Measurements from ENCODE around the gene CCDC102A.
A peak's percentile ranks its signal among the peaks of the same experiment; 100 is the strongest.

Gene CCDC102A

GRCh38 chr16:57514371-57514770 is 22.0 kb downstream of the CCDC102A start:
- Histone ChIP-seq H3K27me3 (ENCODE audit: low read depth) (no peaks in the 10 kb centered on the region), H3K9me3 (no peaks in the 10 kb centered on the region), H3K36me3 (replicated peaks) (no peaks in the 10 kb centered on the region), H3K4me3 (no peak overlapping the region), H3K4me1 (peaks cover 7% of the 10 kb centered on the region)
- in situ Hi-C loops (cut with MboI; ENCODE audit: low sequenced_read_pairs) = no loop called here
- no peak for DNase-seq (ENCODE audit: low spot score in 2 of 2)

- no peaks in the 10 kb centered on the region for H3K9me3 ChIP-seq
- H3K4me1 ChIP-seq = peaks cover 7% of the 10 kb centered on the region
- no peak overlapping the region for H3K4me3 ChIP-seq
- no peaks in the 10 kb centered on the region for H3K36me3 ChIP-seq (replicated peaks)
- no peaks in the 10 kb centered on the region for H3K27me3 ChIP-seq (ENCODE audit: low read depth)
- peak; percentile 23 to 66 for DNase-seq (ENCODE audit: low spot score in 2 of 2)
- in situ Hi-C loops (cut with MboI; ENCODE audit: low sequenced_read_pairs) = no loop called here
Measured at GRCh38 chr16:57513371-57514102, 22.8 kb downstream of the CCDC102A start.

- Histone ChIP-seq H3K36me3 (replicated peaks) (no peaks in the 10 kb centered on the region), H3K4me3 (no peak overlapping the region), H3K9me3 (no peaks in the 10 kb centered on the region), H3K27me3 (ENCODE audit: low read depth) (no peaks in the 10 kb centered on the region), H3K4me1 (peaks cover 7% of the 10 kb centered on the region)
- in situ Hi-C loops (cut with MboI; ENCODE audit: low sequenced_read_pairs) = no loop called here
- no peak for DNase-seq (ENCODE audit: low spot score in 2 of 2)
Measured at GRCh38 chr16:57512296-57513001, 23.9 kb downstream of the CCDC102A start.

GRCh38 chr16:57510016-57510871 is 26.1 kb downstream of the CCDC102A start:
- Histone ChIP-seq H3K4me3 (no peak overlapping the region), H3K36me3 (replicated peaks) (no peaks in the 10 kb centered on the region), H3K9me3 (no peaks in the 10 kb centered on the region), H3K4me1 (peaks cover 7% of the 10 kb centered on the region), H3K27me3 (ENCODE audit: low read depth) (no peaks in the 10 kb centered on the region)
- DNase-seq (ENCODE audit: low spot score in 2 of 2) = no peak
- in situ Hi-C loops (cut with MboI; ENCODE audit: low sequenced_read_pairs) = no loop called here

GRCh38 chr16:57509231-57509923 is 27.0 kb downstream of the CCDC102A start:
- no peak overlapping the region for H3K4me3 ChIP-seq
- no peaks in the 10 kb centered on the region for H3K27me3 ChIP-seq (ENCODE audit: low read depth)
- no peaks in the 10 kb centered on the region for H3K36me3 ChIP-seq (replicated peaks)
- in situ Hi-C loops (cut with MboI; ENCODE audit: low sequenced_read_pairs) = no loop called here
- peaks cover 7% of the 10 kb centered on the region for H3K4me1 ChIP-seq
- DNase-seq (ENCODE audit: low spot score in 2 of 2) = no peak
- H3K9me3 ChIP-seq = no peaks in the 10 kb centered on the region

GRCh38 chr16:57508035-57508425 is 28.3 kb downstream of the CCDC102A start:
- no peak overlapping the region for H3K4me3 ChIP-seq
- no peaks in the 10 kb centered on the region for H3K9me3 ChIP-seq
- no peaks in the 10 kb centered on the region for H3K27me3 ChIP-seq (ENCODE audit: low read depth)
- in situ Hi-C loops (cut with MboI; ENCODE audit: low sequenced_read_pairs) = no loop called here
- DNase-seq (ENCODE audit: low spot score in 2 of 2) = no peak
- no peaks in the 10 kb centered on the region for H3K36me3 ChIP-seq (replicated peaks)
- H3K4me1 ChIP-seq = peaks cover 2% of the 10 kb centered on the region; the same call in 1 of the 2 replicates

- H3K4me3 ChIP-seq = no peak overlapping the region
- no peaks in the 10 kb centered on the region for H3K9me3 ChIP-seq
- H3K27me3 ChIP-seq (ENCODE audit: low read depth) = no peaks in the 10 kb centered on the region
- in situ Hi-C loops (cut with MboI; ENCODE audit: low sequenced_read_pairs) = no loop called here
- H3K4me1 ChIP-seq = no peaks in the 10 kb centered on the region
- DNase-seq (ENCODE audit: low spot score in 2 of 2) = no peak
- no peaks in the 10 kb centered on the region for H3K36me3 ChIP-seq (replicated peaks)
Measured at GRCh38 chr16:57507136-57508034, 29.0 kb downstream of the CCDC102A start.

GRCh38 chr16:57505169-57505568 is 31.2 kb downstream of the CCDC102A start:
- no peaks in the 10 kb centered on the region for H3K4me1 ChIP-seq
- no peaks in the 10 kb centered on the region for H3K27me3 ChIP-seq (ENCODE audit: low read depth)
- H3K36me3 ChIP-seq (replicated peaks) = no peaks in the 10 kb centered on the region
- H3K9me3 ChIP-seq = no peaks in the 10 kb centered on the region
- no peak for DNase-seq (ENCODE audit: low spot score in 2 of 2)
- in situ Hi-C loops (cut with MboI; ENCODE audit: low sequenced_read_pairs) = no loop called here
- H3K4me3 ChIP-seq = no peak overlapping the region

- H3K36me3 ChIP-seq (replicated peaks) = no peaks in the 10 kb centered on the region
- H3K4me1 ChIP-seq = no peaks in the 10 kb centered on the region
- no peak for DNase-seq (ENCODE audit: low spot score in 2 of 2)
- H3K27me3 ChIP-seq (ENCODE audit: low read depth) = no peaks in the 10 kb centered on the region
- no peaks in the 10 kb centered on the region for H3K9me3 ChIP-seq
- H3K4me3 ChIP-seq = no peak overlapping the region
- in situ Hi-C loops (cut with MboI; ENCODE audit: low sequenced_read_pairs) = no loop called here
Measured at GRCh38 chr16:57504491-57504890, 31.9 kb downstream of the CCDC102A start.

GRCh38 chr16:57504001-57504400 is 32.4 kb downstream of the CCDC102A start:
- in situ Hi-C loops (cut with MboI; ENCODE audit: low sequenced_read_pairs) = no loop called here
- Histone ChIP-seq H3K4me3 (no peak overlapping the region), H3K36me3 (replicated peaks) (no peaks in the 10 kb centered on the region), H3K9me3 (no peaks in the 10 kb centered on the region), H3K4me1 (no peaks in the 10 kb centered on the region), H3K27me3 (ENCODE audit: low read depth) (no peaks in the 10 kb centered on the region)
- no peak for DNase-seq (ENCODE audit: low spot score in 2 of 2)

- Histone ChIP-seq H3K4me3 (no peak overlapping the region), H3K4me1 (no peaks in the 10 kb centered on the region), H3K27me3 (ENCODE audit: low read depth) (no peaks in the 10 kb centered on the region), H3K9me3 (no peaks in the 10 kb centered on the region), H3K36me3 (replicated peaks) (no peaks in the 10 kb centered on the region)
- in situ Hi-C loops (cut with MboI; ENCODE audit: low sequenced_read_pairs) = no loop called here
- no peak for DNase-seq (ENCODE audit: low spot score in 2 of 2)
Measured at GRCh38 chr16:57503366-57503765, 33.0 kb downstream of the CCDC102A start.

- no peaks in the 10 kb centered on the region for H3K27me3 ChIP-seq (ENCODE audit: low read depth)
- H3K9me3 ChIP-seq = no peaks in the 10 kb centered on the region
- in situ Hi-C loops (cut with MboI; ENCODE audit: low sequenced_read_pairs) = no loop called here
- no peak overlapping the region for H3K4me3 ChIP-seq
- H3K36me3 ChIP-seq (replicated peaks) = no peaks in the 10 kb centered on the region
- no peak for DNase-seq (ENCODE audit: low spot score in 2 of 2)
- H3K4me1 ChIP-seq = no peaks in the 10 kb centered on the region
Measured at GRCh38 chr16:57502048-57502775, 34.2 kb downstream of the CCDC102A start.

Data from HAP-1 (cell line).